Thyroid gland (tissue), 4 donors: ENCODE results near the gene GGTLC2. TPM values are rescaled to one million over a fixed set of nuclear protein-coding genes. Genes with fewer than 3 reads are reported as not detected.
"Not testable (repeated sequence)": the region's sequence is repeated elsewhere in the genome, so short reads cannot be mapped to it uniquely, and the experiment has no call there.

Experiments
- DNase-seq, 2 donors: peaks; one replicate each; pipeline ENCODE4 v3.0.0-alpha.2; 2019
- H3K27ac ChIP-seq, 3 donors: fragments of 200-600 bp; sonication (generic); 1 replicate in 2 of 3; 2 replicates in 1 of 3; pipeline ENCODE4 v1.5.1; 2016 to 2019; ENCODE audit warnings: mild to moderate bottlenecking in 1 of 3, moderate library complexity in 1 of 3
- H3K27me3 ChIP-seq: fragments of 200-600 bp; sonication (generic); one replicate; pipeline ENCODE4 v1.5.1; 2019
- H3K36me3 ChIP-seq, 2 donors: fragments of 200-600 bp; sonication (generic); one replicate each; pipeline ENCODE4 v1.5.1; 2016 to 2019
- H3K4me1 ChIP-seq, 2 donors: fragments of 200-600 bp; sonication (generic); one replicate each; pipeline ENCODE4 v1.5.1; 2017 to 2019
- H3K4me3 ChIP-seq, 3 donors: fragments of 200-600 bp; sonication (generic); replicated peaks in 1 of 3; 1 replicate in 2 of 3; 2 replicates in 1 of 3; pipeline ENCODE4 v1.5.1; 2016; ENCODE audit warnings: mild to moderate bottlenecking in 1 of 3
- H3K9me3 ChIP-seq: fragments of 200-600 bp; sonication (generic); one replicate; pipeline ENCODE4 v1.5.1; 2017
- CTCF ChIP-seq, 6 experiments: fragments of 200-600 bp in 3 of 6; fragments of 450-650 bp in 3 of 6; sonication (generic) in 3 of 6; IDR thresholded peaks; one replicate each; pipeline ENCODE4 v1.5.1; 2016 to 2019; ENCODE audit warnings: antibody characterized with exemption in 6 of 6, mild to moderate bottlenecking in 2 of 6, inconsistent platforms in 1 of 6, moderate library complexity in 1 of 6
- POLR2A ChIP-seq, 2 donors: fragments of 450-650 bp; IDR thresholded peaks; one replicate each; pipeline ENCODE4 v1.6.1; 2017; ENCODE audit warnings: antibody characterized with exemption in 2 of 2, mild to moderate bottlenecking in 2 of 2, moderate library complexity in 1 of 2
- WGBS, 2 donors: methylation state at CpG; one replicate each; pipeline ENCODE4 v1.1.5; 2017; 5-methylcytosine and 5-hydroxymethylcytosine counted together
- intact Hi-C: fragments of 100-400 bp; cut with DNase I; formaldehyde crosslinking; loops from one replicate; pipeline ENCODE4 v1.15.1; 2023
- total RNA-seq, 4 donors: library from RNA; depleted of rRNA; stranded (reverse); fragments of >200 nt; gene quantifications; one replicate each; pipeline ENCODE4 v1.2.3, GENCODE V29; 2016

The GGTLC2 gene
- total RNA-seq, 4 donors from 2014 or later: 0.45 to 2.6 TPM; not detected in 2

GRCh38 chr22:22652102-22652501 is 7.7 kb downstream of the GGTLC2 start:
- H3K9me3 ChIP-seq, H3K4me1 ChIP-seq, H3K4me3 ChIP-seq, DNase-seq, intact Hi-C loops, H3K27me3 ChIP-seq, H3K27ac ChIP-seq, H3K36me3 ChIP-seq: not testable (repeated sequence)
- 32 to 33% methylated on average over 10 to 11 of the region's 12 CpGs for WGBS, 2 donors

- H3K4me3 ChIP-seq, H3K4me1 ChIP-seq, H3K27me3 ChIP-seq, H3K9me3 ChIP-seq, H3K36me3 ChIP-seq, intact Hi-C loops, H3K27ac ChIP-seq, DNase-seq: not testable (repeated sequence)
- WGBS, 2 donors: 91 to 92% methylated on average over 6 of the region's 6 CpGs
These were observed 8.2 kb downstream of the GGTLC2 start for GRCh38 chr22:22652573-22652972.

GRCh38 chr22:22653677-22654381 is 9.4 kb downstream of the GGTLC2 start:
- H3K27me3 ChIP-seq, H3K4me1 ChIP-seq, H3K27ac ChIP-seq, H3K4me3 ChIP-seq, DNase-seq, intact Hi-C loops, H3K9me3 ChIP-seq, H3K36me3 ChIP-seq: not testable (repeated sequence)
- 40% methylated on average over 5 of the region's 13 CpGs; no CpG with 5 or more reads in 1 of the 2 donors for WGBS, 2 donors

GRCh38 chr22:22655452-22656290 is 11.3 kb downstream of the GGTLC2 start:
- intact Hi-C loops: no loop called here
- Histone ChIP-seq H3K27me3 (no peaks in the 10 kb centered on the region), H3K27ac (no peak overlapping the region), H3K36me3 (no peaks in the 10 kb centered on the region), H3K4me1 (peaks cover 0 to 3% of the 10 kb centered on the region in 2 donors), H3K9me3 (no peaks in the 10 kb centered on the region), H3K4me3 (no peak overlapping the region)
- 79 to 82% methylated on average over 7 to 8 of the region's 8 CpGs for WGBS, 2 donors
- no peak for DNase-seq
- TF ChIP-seq POLR2A (IDR thresholded peaks at IDR 0.05) (no peak), CTCF (IDR thresholded peaks at IDR 0.05) (no peak)

- Histone ChIP-seq H3K36me3 (no peaks in the 10 kb centered on the region), H3K27ac (no peak overlapping the region), H3K4me3 (no peak overlapping the region), H3K4me1 (no peaks in the 10 kb centered on the region), H3K27me3 (no peaks in the 10 kb centered on the region), H3K9me3 (no peaks in the 10 kb centered on the region)
- DNase-seq: no peak
- intact Hi-C loops: no loop called here
- TF ChIP-seq POLR2A (IDR thresholded peaks at IDR 0.05): no peak
- TF ChIP-seq CTCF (IDR thresholded peaks at IDR 0.05): no peak
- WGBS, 2 donors: 93 to 94% methylated on average over 1 of the region's 1 CpG
These were observed 13.3 kb downstream of the GGTLC2 start for GRCh38 chr22:22657712-22658111.

GRCh38 chr22:22661275-22661674 is 16.9 kb downstream of the GGTLC2 start:
- TF ChIP-seq POLR2A (IDR thresholded peaks at IDR 0.05) (no peak), CTCF (IDR thresholded peaks at IDR 0.05) (no peak)
- Histone ChIP-seq H3K36me3 (no peaks in the 10 kb centered on the region), H3K4me3 (no peak overlapping the region), H3K4me1 (no peaks in the 10 kb centered on the region), H3K9me3 (no peaks in the 10 kb centered on the region), H3K27ac (no peak overlapping the region), H3K27me3 (no peaks in the 10 kb centered on the region)
- 67 to 91% methylated on average over 1 to 4 of the region's 4 CpGs for WGBS, 2 donors
- intact Hi-C loops: no loop called here
- DNase-seq: no peak
